HG03442 (cell line): ENCODE results near the gene PRPF18.

Source experiments
- ATAC-seq: cut with Tn5 transposase; IDR thresholded peaks from one replicate; pipeline ENCODE4 v1.9.1; 2021; ENCODE audit warnings: mild to moderate bottlenecking, moderate library complexity; ENCODE audit not compliant: unreplicated experiment

The PRPF18 gene

GRCh38 chr10:13637303-13637856 is 50.6 kb downstream of the PRPF18 start:
- no peak for ATAC-seq

DNA sequence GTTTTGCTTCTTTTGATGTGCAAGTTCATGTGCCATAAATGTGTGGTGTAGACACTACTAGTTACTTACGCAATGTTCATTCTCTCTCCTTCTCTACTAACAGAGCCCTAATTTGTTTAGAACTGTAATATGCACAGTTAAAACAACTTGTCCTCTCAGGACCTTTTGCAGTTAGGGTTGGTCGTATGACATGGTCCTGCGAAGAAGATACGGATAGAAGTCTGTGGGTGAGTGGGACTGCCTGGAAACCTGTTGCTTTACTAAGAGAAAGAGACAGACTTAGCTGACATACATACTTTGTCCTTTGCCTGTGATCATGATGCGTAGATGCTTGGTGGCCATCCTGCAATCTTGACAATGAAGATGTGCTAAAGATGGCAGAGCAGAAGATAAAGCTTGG is 51.1 kb downstream of the PRPF18 start:
- no peak for ATAC-seq

DNA sequence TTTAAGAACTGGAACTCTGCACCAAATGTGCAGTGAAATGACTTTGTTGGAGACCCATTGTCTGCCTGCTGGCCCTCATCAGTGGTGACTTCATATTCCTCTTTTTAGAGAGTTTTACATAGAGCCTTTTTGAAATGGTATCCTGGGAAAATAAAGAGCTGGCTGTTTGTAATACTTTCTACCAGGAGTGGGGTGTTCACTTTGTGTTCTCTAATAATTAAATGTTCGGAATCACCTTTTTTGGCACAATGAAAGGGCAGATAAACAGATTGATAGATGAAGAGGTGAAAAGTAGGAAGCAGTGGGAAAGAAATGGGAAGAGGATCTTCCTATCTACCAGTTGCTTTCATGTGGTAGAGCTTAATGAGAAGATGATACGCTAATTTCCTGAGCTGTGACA is 55.5 kb downstream of the PRPF18 start:
- ATAC-seq, result no peak

- ATAC-seq, result no peak
Observed at GRCh38 chr10:13643016-13643415, 56.3 kb downstream of the PRPF18 start.

DNA sequence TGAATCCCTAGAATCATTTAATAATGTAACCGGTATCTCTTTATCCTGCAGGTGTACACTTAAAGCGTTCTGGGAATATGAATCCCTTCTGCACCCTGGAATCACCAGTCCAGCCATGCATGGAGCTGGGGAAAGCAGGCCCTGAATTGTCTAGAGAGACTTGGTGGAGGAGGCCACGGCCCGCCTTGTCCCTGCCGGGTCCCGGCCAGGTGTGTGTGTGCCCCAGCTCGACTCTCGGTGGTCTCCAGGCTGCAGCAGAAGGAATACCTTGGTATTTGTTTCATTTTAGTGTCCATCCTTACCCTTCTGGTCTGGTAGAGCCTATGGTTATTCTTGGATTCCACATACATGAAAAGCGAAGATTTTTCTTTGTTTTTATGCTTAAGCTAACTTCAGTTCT is 58.1 kb downstream of the PRPF18 start:
- ATAC-seq, result no peak

GRCh38 chr10:13648425-13648824 is 61.7 kb downstream of the PRPF18 start:
- no peak for ATAC-seq

- no peak for ATAC-seq
Observed at GRCh38 chr10:13649844-13650520, 63.2 kb downstream of the PRPF18 start.

GRCh38 chr10:13650961-13651360 is 64.2 kb downstream of the PRPF18 start:
- no peak for ATAC-seq

- no peak for ATAC-seq
Observed at GRCh38 chr10:13651969-13652720, 65.4 kb downstream of the PRPF18 start.

DNA sequence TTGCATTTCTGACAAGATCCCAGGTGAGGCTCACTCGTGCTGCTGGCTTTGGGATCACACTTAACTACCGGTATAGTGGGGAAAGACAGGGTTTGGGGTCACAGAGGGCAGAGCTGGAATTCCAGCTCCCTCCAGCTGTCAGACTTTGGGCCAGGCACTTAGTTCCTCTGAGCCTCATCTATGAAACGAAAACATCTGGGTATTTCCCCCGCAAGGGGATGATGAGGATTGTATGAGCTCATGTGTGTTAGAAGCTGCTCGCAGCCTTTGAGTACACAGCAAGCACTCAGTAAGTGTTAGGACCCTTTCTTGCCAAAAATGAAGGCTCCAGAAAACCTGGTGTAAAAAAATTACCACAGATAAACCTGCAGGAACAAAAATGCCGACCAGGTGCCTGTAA is 66.1 kb downstream of the PRPF18 start:
- no peak for ATAC-seq

GRCh38 chr10:13654118-13654830 is 67.5 kb downstream of the PRPF18 start:
- ATAC-seq, result no peak

- ATAC-seq, result no peak
Observed at GRCh38 chr10:13654846-13655245, 68.1 kb downstream of the PRPF18 start.

DNA sequence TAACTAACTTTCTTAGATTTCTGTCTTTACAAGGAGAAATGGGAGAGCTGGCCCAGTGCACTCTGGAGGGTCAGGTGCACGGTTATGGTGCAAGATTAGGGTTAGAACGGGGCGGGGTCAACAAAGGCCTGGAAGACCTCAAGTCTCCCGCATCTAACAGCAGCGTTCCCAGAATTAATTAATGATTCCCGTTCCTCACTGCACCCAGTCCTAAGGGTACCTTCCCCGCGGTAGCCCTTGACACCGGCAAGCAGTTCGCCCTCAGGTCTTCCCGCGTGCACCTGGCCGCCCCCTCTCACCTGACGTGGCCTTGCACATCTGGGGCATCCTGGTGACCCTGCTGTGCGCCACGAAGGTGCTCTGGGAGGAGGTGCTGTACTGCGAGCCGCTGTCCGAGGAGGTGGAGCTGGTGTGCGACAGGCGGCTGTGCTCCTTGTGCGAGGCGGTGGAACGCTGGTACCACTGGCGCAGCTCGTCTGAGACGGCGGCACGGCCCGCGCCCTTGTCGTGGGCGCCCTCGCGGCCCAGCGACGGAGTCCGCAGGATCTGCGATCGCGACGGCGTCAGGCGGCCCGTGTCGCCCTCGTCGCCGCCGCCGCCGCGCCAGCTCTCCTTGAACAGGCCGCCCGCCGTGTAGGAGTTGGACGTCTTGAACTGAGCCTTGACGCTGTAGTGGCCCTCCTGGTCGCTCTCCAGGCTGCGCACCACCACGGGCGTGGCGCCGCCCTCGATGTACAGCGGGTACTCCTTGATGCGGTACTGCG is 69.8 kb downstream of the PRPF18 start:
- no peak for ATAC-seq

- no peak for ATAC-seq
Observed at GRCh38 chr10:13657101-13657680, 70.4 kb downstream of the PRPF18 start.

DNA sequence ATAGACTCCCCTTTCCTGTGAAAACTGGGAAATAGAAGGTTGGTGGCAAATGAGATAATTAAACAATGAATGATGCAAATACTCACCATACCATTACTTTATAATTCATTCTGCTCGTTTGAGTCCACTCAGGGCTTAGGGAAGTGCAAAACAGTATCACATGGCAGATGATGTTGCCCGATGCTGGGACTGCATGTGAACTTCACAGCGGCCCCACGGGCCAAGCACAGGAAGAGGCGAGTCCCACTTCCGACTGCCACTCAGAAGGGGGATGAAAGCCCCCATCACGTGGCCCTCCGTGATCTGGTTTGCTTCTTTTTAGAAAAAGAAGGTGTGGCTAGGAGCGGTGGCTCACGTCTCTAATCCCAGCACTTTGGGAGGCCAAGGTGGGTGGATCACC is 71.5 kb downstream of the PRPF18 start:
- no peak for ATAC-seq

- ATAC-seq, result no peak
Observed at GRCh38 chr10:13658871-13659685, 72.3 kb downstream of the PRPF18 start.

- ATAC-seq, result no peak
Observed at GRCh38 chr10:13659887-13660550, 73.3 kb downstream of the PRPF18 start.

DNA sequence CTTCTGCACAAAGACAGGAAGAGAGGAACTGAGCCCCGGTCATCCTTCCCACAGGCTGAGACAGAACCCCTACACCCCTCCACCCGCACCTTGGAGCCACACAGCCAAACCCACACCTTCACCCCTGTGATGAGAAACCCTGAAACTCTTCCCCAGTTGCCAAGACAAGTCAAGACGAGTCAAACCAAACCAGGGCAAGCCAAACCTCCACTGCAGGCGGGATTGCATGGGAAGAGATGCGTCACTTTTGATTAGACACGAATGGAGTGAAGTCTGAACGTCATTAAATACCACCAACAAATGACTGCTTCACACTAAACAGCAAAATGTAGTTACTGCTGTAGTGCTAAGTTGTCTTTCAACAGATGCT is 73.8 kb downstream of the PRPF18 start:
- ATAC-seq, result no peak

- no peak for ATAC-seq
Observed at GRCh38 chr10:13661256-13661655, 74.5 kb downstream of the PRPF18 start.
